Mammary epithelial cell (primary cell): Measurements from ENCODE around the gene TAPT1.

Source experiments
- EZH2 ChIP-seq: IDR thresholded peaks from 2 replicates; pipeline ENCODE4 v1.6.1; 2012; ENCODE audit warnings: low read length, inconsistent platforms, borderline replicate concordance
- TF ChIP-seq, protein P1 (sequence below), 2 donors: IDR thresholded peaks in 1 of 2; conservative IDR thresholded peaks in 1 of 2; 2 replicates each; pipeline ENCODE4 v1.5.1; 2011 to 2012; ENCODE audit warnings: inconsistent platforms in 2 of 2, low read length in 2 of 2, mild to moderate bottlenecking in 2 of 2, control low read depth in 1 of 2, low read depth in 1 of 2; ENCODE audit not compliant: insufficient read depth in 1 of 2; ENCODE audit errors: extremely low read depth in 1 of 2

DNA sequence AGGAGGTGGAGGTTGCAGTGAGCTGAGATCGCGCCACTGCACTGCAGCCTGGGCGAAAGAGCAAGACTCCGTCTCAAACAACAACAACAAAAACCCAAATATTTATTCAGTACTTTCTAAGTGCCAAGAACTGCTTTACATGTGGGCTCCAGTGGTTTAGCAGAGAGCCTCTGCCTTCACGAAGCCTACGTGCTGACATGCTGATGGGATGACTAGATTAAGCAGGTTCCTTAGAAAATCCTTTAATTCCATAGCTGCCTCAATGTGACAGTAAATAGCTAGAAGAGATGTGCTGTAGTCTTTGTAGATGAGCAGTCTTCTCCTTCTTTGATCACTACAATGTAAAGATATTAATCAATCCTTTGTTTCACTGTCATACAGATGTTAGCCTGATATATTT is 49.6 kb downstream of the TAPT1 start:
- TF ChIP-seq, protein P1, sequence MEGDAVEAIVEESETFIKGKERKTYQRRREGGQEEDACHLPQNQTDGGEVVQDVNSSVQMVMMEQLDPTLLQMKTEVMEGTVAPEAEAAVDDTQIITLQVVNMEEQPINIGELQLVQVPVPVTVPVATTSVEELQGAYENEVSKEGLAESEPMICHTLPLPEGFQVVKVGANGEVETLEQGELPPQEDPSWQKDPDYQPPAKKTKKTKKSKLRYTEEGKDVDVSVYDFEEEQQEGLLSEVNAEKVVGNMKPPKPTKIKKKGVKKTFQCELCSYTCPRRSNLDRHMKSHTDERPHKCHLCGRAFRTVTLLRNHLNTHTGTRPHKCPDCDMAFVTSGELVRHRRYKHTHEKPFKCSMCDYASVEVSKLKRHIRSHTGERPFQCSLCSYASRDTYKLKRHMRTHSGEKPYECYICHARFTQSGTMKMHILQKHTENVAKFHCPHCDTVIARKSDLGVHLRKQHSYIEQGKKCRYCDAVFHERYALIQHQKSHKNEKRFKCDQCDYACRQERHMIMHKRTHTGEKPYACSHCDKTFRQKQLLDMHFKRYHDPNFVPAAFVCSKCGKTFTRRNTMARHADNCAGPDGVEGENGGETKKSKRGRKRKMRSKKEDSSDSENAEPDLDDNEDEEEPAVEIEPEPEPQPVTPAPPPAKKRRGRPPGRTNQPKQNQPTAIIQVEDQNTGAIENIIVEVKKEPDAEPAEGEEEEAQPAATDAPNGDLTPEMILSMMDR (conservative IDR thresholded peaks at IDR 0.05 in 1 of 2, IDR thresholded peaks at IDR 0.05 in 1 of 2; ENCODE audit: extremely low read depth in 1 of 2, insufficient read depth in 1 of 2, low read depth in 1 of 2, low read length in 2 of 2): no peak
- no peak for TF ChIP-seq EZH2
